ENCODE measurements around the gene ASAP2. TPM values are rescaled to one million over a fixed set of nuclear protein-coding genes. Genes with fewer than 3 reads are reported as not detected.

The ASAP2 gene
- total and polyA plus RNA-seq, 2 donors (not counting 1 experiment from before 2014, with no cell fraction given) = 0.04 TPM; not detected in 1

DNA sequence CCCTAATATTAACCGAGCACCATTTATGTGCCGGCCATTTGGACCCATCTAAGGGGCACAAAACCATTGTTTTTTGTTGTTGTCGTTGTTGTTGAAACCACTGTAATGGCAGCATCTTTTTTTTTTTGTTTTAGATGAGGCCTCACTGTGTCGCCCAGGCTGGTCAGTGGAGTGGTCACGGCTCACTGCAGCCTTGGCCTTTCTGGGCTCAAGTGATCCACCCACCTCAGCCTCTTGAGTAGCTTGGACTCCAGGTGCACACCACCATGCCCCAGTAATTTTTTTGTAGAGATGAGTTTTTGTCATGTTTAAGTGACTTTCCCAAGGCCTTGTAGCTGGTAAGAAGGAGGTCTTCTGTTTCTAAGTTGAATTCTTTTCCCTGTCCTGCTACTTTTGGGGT lies 33.0 kb downstream of the ASAP2 start:
- Mint-ChIP-seq H3K27ac (no peak overlapping the region), H3K9me3 (ENCODE audit: insufficient read depth) (no peaks in the 10 kb centered on the region), H3K27me3 (peaks cover 2% of the 10 kb centered on the region), H3K4me3 (no peak overlapping the region), H3K4me1 (no peaks in the 10 kb centered on the region)
- Histone ChIP-seq H3K4me1 (ENCODE audit: control insufficient read depth in 2 of 2, insufficient read depth in 2 of 2, low read length in 2 of 2) (no peaks in the 10 kb centered on the region), H3K36me3 (replicated peaks in 1 of 2; ENCODE audit: control extremely low read depth in 1 of 2, control insufficient read depth in 1 of 2, extremely low read depth in 1 of 2, insufficient read depth in 2 of 2, low read length in 1 of 2) (no peaks in the 10 kb centered on the region), H3K4me3 (ENCODE audit: control extremely low read depth in 1 of 5, extremely low read depth in 1 of 5, insufficient read depth in 1 of 5, low read depth in 2 of 5, low read length in 4 of 5) (no peak overlapping the region), H3K9ac (ENCODE audit: low read length) (no peak overlapping the region), H3K27me3 (replicated peaks in 1 of 4; ENCODE audit: control extremely low read depth in 1 of 4, control insufficient read depth in 3 of 4, insufficient read depth in 4 of 4, low read length in 3 of 4) (no peaks in the 10 kb centered on the region), H2AFZ (ENCODE audit: insufficient read depth, low read depth, low read length, poor library complexity, severe bottlenecking) (no peak overlapping the region), H3K9me3 (ENCODE audit: control extremely low read depth in 1 of 3, control insufficient read depth in 2 of 3, insufficient read depth in 1 of 3, low read length in 2 of 3) (no peaks in the 10 kb centered on the region), H3K27ac (ENCODE audit: low read length in 2 of 2) (no peak overlapping the region), H3K79me2 (ENCODE audit: control insufficient read depth, insufficient read depth, low read length) (no peaks in the 10 kb centered on the region), H4K20me1 (ENCODE audit: control insufficient read depth, insufficient read depth, low read length, poor library complexity, severe bottlenecking) (no peaks in the 10 kb centered on the region), H3K4me2 (replicated peaks; ENCODE audit: low read depth, low read length, poor library complexity, severe bottlenecking) (no peak overlapping the region)
- CTCF ChIA-PET = no interaction called here
- POLR2A ChIA-PET = no interaction called here
- TF ChIP-seq, protein P1, sequence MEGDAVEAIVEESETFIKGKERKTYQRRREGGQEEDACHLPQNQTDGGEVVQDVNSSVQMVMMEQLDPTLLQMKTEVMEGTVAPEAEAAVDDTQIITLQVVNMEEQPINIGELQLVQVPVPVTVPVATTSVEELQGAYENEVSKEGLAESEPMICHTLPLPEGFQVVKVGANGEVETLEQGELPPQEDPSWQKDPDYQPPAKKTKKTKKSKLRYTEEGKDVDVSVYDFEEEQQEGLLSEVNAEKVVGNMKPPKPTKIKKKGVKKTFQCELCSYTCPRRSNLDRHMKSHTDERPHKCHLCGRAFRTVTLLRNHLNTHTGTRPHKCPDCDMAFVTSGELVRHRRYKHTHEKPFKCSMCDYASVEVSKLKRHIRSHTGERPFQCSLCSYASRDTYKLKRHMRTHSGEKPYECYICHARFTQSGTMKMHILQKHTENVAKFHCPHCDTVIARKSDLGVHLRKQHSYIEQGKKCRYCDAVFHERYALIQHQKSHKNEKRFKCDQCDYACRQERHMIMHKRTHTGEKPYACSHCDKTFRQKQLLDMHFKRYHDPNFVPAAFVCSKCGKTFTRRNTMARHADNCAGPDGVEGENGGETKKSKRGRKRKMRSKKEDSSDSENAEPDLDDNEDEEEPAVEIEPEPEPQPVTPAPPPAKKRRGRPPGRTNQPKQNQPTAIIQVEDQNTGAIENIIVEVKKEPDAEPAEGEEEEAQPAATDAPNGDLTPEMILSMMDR (IDR thresholded peaks at IDR 0.05) = no peak
- no peak for TF ChIP-seq EZH2 (IDR thresholded peaks at IDR 0.05; ENCODE audit: borderline replicate concordance, insufficient read depth, low read depth, low read length, poor library complexity, severe bottlenecking)
- intact Hi-C loops (cut with micrococcal nuclease) = no loop called here
- ATAC-seq (ENCODE audit: low read depth) (no peak), DNase-seq (no peak)
- WGBS (ENCODE audit: insufficient coverage) = 100% methylated on average over 3 of the region's 5 CpGs

DNA sequence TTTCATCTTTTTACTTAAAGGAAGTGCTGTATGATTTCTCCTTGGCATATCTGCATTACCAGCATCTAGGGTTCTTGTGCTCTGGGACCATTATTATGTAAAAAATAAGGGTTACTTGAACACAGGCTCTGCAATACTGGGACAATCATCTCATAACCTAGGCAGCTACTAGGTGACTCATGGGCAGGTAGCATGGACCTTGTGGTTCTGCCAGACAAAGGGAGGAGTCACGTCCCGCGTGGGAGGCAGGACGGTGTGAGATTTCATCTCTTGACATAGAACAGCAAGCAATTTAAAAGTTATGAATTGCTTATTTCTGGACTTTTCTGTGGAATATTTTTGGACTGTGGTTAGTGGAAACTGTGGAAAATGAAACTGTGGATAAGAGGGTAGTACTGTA lies 34.1 kb downstream of the ASAP2 start:
- 100% methylated on average over 1 of the region's 4 CpGs for WGBS (ENCODE audit: insufficient coverage)
- H3K27ac Mint-ChIP-seq = no peak overlapping the region
- Histone ChIP-seq H3K36me3 (replicated peaks in 1 of 2; ENCODE audit: control extremely low read depth in 1 of 2, control insufficient read depth in 1 of 2, extremely low read depth in 1 of 2, insufficient read depth in 2 of 2, low read length in 1 of 2) (no peaks in the 10 kb centered on the region), H3K9me3 (ENCODE audit: control extremely low read depth in 1 of 3, control insufficient read depth in 2 of 3, insufficient read depth in 1 of 3, low read length in 2 of 3) (no peaks in the 10 kb centered on the region), H3K27me3 (replicated peaks in 1 of 4; ENCODE audit: control extremely low read depth in 1 of 4, control insufficient read depth in 3 of 4, insufficient read depth in 4 of 4, low read length in 3 of 4) (no peaks in the 10 kb centered on the region), H3K27ac (ENCODE audit: low read length in 2 of 2) (no peak overlapping the region), H3K4me2 (replicated peaks; ENCODE audit: low read depth, low read length, poor library complexity, severe bottlenecking) (no peak overlapping the region), H3K79me2 (ENCODE audit: control insufficient read depth, insufficient read depth, low read length) (no peaks in the 10 kb centered on the region), H3K9ac (ENCODE audit: low read length) (no peak overlapping the region), H2AFZ (ENCODE audit: insufficient read depth, low read depth, low read length, poor library complexity, severe bottlenecking) (no peak overlapping the region), H3K4me1 (ENCODE audit: control insufficient read depth in 2 of 2, insufficient read depth in 2 of 2, low read length in 2 of 2) (no peaks in the 10 kb centered on the region), H4K20me1 (ENCODE audit: control insufficient read depth, insufficient read depth, low read length, poor library complexity, severe bottlenecking) (no peaks in the 10 kb centered on the region), H3K4me3 (ENCODE audit: control extremely low read depth in 1 of 5, extremely low read depth in 1 of 5, insufficient read depth in 1 of 5, low read depth in 2 of 5, low read length in 4 of 5) (no peak overlapping the region)
- peaks cover 2% of the 10 kb centered on the region for H3K27me3 Mint-ChIP-seq
- ATAC-seq (ENCODE audit: low read depth) (no peak), DNase-seq (no peak)
- TF ChIP-seq EZH2 (IDR thresholded peaks at IDR 0.05; ENCODE audit: borderline replicate concordance, insufficient read depth, low read depth, low read length, poor library complexity, severe bottlenecking) = no peak
- TF ChIP-seq, protein P1 (IDR thresholded peaks at IDR 0.05) = no peak
- no peaks in the 10 kb centered on the region for H3K9me3 Mint-ChIP-seq (ENCODE audit: insufficient read depth)
- H3K4me3 Mint-ChIP-seq = no peak overlapping the region
- ChIA-PET POLR2A (no interaction called here), CTCF (no interaction called here)
- no peaks in the 10 kb centered on the region for H3K4me1 Mint-ChIP-seq
- intact Hi-C loops (cut with micrococcal nuclease) = no loop called here
